CD4-positive, alpha-beta T cell treated with Interleukin-2 at 100 ng/mL for 4 hours (primary cell): ENCODE results near the gene SEZ6L.

ENCODE experiments used
- DNase-seq: peaks from one replicate; pipeline ENCODE4 v3.0.0-alpha.2; 2020; ENCODE audit warnings: low spot score

The SEZ6L gene

DNA sequence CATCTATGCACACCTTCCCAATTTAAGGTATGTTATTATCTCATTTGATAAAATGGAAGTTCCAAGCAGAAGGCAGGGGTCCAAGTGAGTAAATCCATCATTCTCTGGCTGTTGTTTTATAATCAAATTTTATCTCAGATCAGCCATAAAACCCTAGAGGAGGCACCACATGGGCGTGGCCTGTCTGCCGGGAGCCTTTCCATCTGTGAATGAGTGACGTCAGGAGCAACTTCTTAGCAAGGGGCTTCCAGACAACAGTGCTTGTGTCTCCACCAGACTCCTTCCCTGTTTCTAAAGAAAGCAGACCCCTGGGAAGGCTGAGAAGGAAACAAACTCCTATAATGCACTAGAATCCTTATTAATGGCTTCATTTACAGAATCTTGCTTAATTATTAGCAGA lies 13.5 kb downstream of the SEZ6L start:
- no peak for DNase-seq

GRCh38 chr22:26185190-26185589 lies 15.9 kb downstream of the SEZ6L start:
- DNase-seq, result no peak

DNA sequence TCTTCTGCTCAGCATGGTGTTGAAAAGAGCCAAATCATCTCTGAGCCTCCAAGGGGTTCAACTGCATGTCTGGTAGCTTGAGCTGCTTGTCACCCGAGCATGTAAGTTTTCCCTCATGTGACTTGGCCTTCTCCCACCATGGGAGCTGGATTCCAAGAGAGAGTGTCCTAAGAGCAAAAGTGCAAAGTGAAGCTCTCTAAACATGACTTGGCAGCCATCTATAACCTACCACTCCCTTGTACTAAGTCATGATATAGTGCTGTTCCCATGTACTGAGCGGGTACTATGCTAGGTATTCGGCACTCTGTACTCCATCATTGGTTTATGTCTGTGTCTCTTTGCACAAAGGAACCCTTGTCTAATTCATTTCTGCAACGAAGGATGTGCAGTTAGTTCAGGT lies 19.1 kb downstream of the SEZ6L start:
- no peak for DNase-seq

GRCh38 chr22:26194313-26194712 lies 25.1 kb downstream of the SEZ6L start:
- no peak for DNase-seq

GRCh38 chr22:26194877-26195276 lies 25.6 kb downstream of the SEZ6L start:
- no peak for DNase-seq

- no peak for DNase-seq
Observed at GRCh38 chr22:26196657-26197056, 27.4 kb downstream of the SEZ6L start.

DNA sequence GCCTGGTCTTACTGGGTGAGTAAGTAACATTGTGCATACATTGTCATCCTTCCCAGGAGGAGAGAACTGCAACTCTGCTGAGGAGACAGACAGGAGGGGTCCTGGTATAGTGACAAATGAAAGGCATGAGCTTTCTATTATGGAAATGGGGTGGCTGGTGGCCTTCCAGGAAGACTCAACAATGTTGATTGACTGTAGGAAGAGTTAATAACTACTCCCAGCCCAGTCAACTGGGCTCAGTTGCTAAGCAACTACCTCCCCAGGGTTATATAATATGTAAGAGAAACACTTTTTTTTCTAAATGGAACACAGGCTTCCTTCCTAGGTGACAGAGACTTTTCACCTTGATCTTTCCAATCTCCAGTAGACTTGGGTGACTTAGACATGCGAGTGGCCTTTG lies 28.2 kb downstream of the SEZ6L start:
- DNase-seq, result no peak

GRCh38 chr22:26199665-26200064 lies 30.4 kb downstream of the SEZ6L start:
- no peak for DNase-seq

DNA sequence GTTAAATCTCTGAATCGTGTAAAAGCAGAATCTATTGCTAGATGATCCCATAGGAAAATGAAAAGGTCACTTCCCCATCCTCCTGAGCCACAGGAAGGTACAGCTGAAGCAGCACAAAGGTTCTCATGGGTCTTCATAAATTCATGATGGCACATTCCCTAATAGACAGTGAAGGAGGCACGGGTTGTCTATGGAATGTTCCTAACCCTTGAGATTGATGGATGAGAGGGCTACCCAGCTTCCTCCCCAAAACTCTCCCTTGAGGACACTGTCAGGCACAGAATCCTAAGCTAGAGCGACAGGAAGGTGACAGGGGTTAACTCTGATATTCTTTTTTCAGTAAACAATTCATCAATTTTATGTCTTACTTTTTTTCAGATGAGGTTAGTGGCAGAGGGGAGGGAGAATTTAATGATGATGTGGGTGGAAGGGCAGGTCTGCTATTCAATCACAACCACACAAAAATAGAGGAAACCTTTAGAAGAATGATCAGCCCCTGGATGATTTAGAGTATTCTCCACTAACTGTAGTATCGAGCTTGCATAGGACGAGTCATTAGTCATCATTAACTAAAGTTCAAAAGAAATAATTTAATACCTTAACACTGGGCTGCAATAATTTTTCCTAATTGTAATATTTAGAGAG lies 33.1 kb downstream of the SEZ6L start:
- DNase-seq, result no peak

DNA sequence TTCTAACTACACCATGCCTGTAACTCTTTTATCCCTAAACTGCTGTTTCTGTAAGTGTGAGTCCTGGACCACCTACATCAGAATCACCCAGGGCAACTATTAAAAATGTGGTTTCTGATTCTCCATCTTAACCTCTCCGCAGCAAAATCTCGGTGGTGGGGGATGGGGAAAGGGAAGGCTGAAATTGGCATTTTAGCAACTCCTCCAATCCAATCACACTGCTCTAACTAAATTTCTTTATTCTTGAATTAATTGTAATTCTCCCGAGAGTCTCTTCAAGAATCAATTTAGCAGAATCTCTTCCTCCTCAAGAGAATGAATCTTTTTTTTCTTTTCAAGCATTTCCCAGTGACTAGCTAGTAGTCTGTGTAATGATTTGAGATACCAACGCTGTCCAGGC lies 36.2 kb downstream of the SEZ6L start:
- no peak for DNase-seq

- DNase-seq, result no peak
Observed at GRCh38 chr22:26210334-26210733, 41.1 kb downstream of the SEZ6L start.

DNA sequence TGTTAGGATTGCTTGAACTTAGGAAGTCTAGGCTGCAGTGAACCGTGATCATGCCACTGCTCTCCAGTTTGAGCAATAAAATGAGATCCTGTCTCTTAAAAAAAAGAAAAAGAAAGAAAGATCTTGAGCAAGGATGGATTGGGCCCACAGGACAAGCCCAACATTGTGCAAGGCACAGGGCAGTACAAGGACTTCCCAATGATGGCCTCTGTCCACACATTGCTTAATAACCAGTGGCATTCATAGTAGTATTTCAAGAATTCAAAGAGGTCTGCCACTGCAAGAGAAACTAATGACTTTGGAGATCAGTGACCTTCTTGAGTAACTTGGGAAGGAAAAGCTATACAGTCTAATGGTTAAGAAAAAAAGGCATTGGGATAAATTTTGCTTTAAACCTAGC lies 44.6 kb downstream of the SEZ6L start:
- DNase-seq, result no peak

- DNase-seq, result no peak
Observed at GRCh38 chr22:26214466-26214865, 45.2 kb downstream of the SEZ6L start.

GRCh38 chr22:26215736-26216135 lies 46.5 kb downstream of the SEZ6L start:
- DNase-seq, result no peak

DNA sequence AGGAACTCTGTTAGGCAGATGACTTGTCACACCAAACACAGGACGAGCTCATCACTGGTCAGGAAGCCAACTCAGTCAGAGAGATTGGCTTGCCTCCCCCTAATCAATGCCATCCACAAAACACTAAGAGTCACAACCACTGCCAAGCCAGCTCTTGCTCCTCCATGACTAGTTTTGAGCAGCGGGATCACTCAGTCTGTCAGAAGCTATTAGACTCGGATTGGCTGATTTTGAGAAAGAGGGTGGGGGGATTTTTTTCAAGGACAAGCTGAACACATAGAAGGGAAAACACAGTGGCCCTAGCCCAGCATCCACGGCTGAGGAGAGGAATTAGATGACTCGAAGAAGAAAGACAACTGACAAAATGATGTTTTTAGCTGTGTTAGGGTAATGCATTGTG lies 55.9 kb downstream of the SEZ6L start:
- DNase-seq, result no peak

DNA sequence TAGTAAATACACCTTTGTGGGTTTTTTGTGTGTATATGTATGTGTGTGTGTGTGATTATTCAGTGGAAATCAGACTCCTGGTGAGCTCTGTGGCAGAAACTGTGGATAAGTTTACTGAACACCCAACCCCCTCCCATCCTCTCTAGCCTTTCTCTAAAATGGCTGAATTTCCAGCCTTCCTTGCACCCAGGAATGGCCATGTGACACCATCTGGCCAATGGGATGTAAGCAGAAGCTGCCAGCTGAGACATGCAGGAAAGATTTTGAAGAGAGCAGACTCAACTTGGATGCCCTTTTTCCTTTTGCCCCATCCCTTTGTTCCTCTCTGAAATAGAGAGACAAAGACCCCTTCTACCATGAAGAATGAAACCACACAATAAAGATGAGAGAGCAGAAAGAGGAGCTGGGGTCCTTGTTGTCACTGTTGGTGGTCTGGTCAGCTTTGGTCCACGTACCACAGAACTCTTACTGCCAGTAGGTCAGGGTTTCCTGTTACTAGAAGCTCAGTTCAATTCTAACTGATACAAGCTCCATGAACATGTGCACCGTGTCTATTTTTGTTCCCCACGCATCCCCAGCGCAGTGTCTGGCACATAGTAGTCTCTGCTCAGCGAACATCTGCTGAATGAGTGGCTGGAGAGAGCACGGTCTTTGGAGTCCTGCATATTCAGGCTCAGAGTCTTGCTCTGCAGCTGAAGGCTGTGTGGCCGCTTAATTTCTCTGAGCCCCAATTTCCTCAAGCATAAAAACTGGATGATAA lies 57.5 kb downstream of the SEZ6L start:
- DNase-seq, result no peak

DNA sequence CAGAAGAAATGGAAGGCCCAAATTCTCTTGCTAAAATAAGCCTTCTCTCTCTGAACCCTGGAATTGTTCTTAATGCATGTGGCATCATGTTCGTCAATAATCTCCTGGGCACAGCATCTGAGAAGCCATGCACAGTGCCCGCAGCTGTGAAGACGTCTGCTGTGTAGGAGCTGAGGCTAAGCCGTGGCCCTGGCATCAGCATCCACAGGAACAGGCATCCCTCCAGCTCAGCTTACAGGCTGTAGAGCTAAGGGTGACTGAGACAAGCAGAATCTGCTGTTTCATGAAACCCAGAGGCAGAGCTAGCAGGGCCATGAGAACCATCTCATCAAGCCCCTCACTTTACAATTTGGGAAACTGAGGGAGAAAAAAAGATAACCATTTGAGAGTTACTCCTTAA lies 60.6 kb downstream of the SEZ6L start:
- DNase-seq, result no peak

GRCh38 chr22:26234296-26234695 lies 65.0 kb downstream of the SEZ6L start:
- no peak for DNase-seq

- no peak for DNase-seq
Observed at GRCh38 chr22:26235792-26236487, 66.7 kb downstream of the SEZ6L start.

GRCh38 chr22:26236991-26237390 lies 67.7 kb downstream of the SEZ6L start:
- no peak for DNase-seq

- DNase-seq, result no peak
Observed at GRCh38 chr22:26238596-26238995, 69.3 kb downstream of the SEZ6L start.

- no peak for DNase-seq
Observed at GRCh38 chr22:26239581-26239980, 70.3 kb downstream of the SEZ6L start.

DNA sequence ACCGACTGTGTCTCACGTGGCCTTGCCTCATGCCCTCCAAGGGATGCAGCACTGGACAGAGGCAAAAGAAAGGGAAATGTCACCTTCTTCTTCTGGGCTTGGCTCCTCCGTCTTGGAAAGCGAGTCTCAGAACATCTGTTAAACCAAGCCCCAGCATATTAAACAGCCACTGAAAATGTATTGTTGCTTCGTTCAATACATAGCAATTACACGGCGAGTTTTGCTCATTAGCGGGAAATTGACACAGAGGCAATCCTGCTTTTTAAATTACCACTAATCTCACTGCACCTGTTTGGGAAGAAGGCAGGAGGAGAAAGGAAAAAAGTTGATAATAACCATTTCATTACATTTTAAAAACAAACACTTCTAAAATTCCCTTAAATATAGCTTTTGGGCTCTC lies 72.1 kb downstream of the SEZ6L start:
- no peak for DNase-seq
